ENCODE data around the gene HOXD3. TPM values are rescaled to one million over a fixed set of nuclear protein-coding genes. Genes with fewer than 3 reads are reported as not detected.

The HOXD3 gene
- total RNA-seq, 4 donors from 2014 or later, result 0.56 to 3.1 (median 1.7) TPM; not detected in 1

DNA sequence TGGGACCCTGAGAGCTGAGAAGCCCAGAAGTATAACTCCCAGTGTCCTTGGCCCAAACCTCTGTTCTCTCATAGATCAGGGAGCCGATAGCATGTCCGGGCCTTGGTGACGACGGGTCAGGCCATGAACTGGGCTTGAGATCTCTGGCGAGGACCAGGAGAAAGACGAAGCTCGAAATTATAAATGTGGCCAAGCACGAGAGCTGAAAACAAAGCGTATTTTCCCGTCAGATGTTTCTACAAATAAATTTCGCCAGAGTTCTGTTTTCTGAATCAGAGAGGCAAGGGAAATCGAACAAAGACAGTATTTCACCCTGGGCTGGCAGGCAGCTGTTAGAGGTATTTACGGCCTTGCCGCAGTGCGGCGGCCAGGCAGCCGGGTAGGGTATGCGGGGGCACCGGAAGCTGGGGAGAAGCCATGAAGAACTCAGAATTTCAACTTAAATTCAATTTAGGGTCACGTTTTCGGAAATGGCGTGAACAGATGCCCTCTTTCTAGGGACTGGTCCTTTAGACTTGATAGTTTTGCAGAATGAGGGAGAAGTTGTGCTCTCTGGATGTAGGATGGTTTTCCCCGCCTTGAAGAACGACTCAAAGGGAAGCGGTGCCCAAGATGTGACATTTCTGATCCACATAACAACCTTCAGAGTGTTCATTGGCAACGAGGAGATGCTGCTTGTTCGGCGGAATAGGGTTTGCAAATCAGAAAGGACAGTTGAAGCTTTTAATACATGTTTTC is 18.0 kb upstream of the HOXD3 start:
- intact Hi-C loops (cut with DNase I; ENCODE audit: low total_unique reads), result loop anchor here (5.0 kb wide), 2 partner anchors 413 to 498 kb away; no protein-coding TSS in a partner anchor
- 33 to 36% methylated on average over 28 of the region's 28 CpGs for WGBS, 2 donors
- no peak overlapping the region for H3K4me3 ChIP-seq (ENCODE audit: low read depth, poor library complexity, severe bottlenecking)
- no peak for TF ChIP-seq POLR2A (IDR thresholded peaks at IDR 0.05)
- TF ChIP-seq, protein P1, sequence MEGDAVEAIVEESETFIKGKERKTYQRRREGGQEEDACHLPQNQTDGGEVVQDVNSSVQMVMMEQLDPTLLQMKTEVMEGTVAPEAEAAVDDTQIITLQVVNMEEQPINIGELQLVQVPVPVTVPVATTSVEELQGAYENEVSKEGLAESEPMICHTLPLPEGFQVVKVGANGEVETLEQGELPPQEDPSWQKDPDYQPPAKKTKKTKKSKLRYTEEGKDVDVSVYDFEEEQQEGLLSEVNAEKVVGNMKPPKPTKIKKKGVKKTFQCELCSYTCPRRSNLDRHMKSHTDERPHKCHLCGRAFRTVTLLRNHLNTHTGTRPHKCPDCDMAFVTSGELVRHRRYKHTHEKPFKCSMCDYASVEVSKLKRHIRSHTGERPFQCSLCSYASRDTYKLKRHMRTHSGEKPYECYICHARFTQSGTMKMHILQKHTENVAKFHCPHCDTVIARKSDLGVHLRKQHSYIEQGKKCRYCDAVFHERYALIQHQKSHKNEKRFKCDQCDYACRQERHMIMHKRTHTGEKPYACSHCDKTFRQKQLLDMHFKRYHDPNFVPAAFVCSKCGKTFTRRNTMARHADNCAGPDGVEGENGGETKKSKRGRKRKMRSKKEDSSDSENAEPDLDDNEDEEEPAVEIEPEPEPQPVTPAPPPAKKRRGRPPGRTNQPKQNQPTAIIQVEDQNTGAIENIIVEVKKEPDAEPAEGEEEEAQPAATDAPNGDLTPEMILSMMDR (IDR thresholded peaks at IDR 0.05), result no peak
- DNase-seq (ENCODE audit: low spot score in 2 of 2), result no peak

DNA sequence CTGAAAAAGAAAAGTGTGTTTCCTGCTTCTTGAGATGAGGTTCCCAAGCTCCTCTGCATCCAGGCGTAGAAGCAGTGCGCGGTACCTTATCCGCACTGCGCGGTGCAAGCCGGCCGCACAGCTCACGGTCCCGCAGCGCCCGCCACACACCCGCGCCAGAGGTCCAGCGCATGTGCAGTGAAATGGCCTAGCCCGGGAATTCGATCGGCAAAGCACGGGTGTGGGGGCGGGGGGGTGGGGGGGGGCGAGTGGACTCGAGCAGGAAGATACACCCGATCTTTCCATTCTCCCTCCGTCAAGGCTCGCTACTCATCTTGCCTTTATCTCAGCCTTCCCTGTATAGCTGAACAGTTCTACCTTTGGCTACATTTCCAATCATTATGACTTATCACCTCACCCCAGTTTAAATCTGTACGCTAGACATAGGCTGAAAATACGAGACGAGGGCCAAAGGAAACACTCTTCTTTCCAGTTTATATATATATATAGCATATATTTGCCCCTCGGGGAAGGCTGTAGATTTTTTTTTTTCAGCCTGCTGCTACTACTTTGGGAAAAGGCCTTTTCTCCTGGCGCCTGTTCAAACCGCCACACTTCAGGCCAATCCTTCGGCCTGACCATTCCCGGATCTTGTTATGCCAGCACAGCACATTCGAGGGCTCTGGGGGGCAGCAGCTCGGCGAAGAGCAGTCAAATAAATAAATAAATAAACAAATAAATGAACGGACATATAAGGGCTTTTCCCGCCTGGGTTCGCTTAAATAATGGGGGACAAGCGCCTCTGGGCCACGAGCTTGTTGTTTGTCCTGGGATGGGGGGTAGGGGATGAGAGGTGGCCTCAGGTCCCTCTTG is 17.2 kb upstream of the HOXD3 start:
- no peak for DNase-seq (ENCODE audit: low spot score in 2 of 2)
- 12 to 19% methylated on average over 41 of the region's 41 CpGs for WGBS, 2 donors

DNA sequence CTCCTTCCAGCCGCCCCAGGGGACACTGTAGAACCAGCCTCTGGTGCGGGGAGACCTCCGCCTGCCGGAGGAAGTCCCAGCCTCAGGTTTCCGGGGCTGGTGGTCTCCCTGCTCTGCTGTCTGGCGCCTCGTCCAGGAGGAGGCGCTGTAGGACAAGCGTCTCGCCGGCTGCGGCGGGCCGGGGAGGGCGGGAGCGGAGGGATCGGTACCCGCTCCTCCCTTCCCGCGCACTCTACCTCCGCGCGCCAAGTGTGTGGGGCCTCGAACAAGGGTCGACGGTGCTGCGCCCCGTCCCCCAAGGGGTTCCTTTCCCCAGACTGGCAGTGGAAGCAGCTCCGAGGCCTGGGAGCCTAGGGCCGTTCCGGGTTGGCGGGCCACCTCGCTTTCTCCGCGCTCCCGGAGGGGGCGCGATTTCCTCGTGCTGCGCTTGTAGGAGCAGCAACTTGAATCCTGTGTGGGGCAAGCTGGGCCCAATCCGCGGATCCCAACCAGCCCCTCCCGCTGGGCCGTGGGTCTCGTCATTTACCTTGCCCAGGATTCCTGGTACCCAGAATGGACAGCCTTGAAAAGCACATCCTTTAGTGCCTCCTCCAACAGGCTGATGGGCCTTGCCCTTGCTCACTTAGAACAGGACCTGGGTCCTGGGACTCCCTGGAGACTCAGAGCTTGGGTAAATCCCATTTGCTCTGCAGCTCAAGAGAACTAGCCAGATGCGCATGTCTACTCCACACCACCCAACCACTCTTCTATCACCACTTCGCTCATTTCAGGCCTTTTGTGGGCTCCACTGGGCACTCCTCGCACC is 16.4 kb upstream of the HOXD3 start:
- WGBS, 2 donors, result 12% methylated on average over 27 of the region's 48 CpGs

More for the DNA sequence above, 17.2 kb upstream of the HOXD3 start:
- TF ChIP-seq, protein P1 (IDR thresholded peaks at IDR 0.05), result no peak
- no peak for TF ChIP-seq POLR2A (IDR thresholded peaks at IDR 0.05)
- intact Hi-C loops (cut with DNase I; ENCODE audit: low total_unique reads), result loop anchor here (5.0 kb wide), 2 partner anchors 412 to 497 kb away; no protein-coding TSS in a partner anchor
- no peak overlapping the region for H3K4me3 ChIP-seq (ENCODE audit: low read depth, poor library complexity, severe bottlenecking)

DNA sequence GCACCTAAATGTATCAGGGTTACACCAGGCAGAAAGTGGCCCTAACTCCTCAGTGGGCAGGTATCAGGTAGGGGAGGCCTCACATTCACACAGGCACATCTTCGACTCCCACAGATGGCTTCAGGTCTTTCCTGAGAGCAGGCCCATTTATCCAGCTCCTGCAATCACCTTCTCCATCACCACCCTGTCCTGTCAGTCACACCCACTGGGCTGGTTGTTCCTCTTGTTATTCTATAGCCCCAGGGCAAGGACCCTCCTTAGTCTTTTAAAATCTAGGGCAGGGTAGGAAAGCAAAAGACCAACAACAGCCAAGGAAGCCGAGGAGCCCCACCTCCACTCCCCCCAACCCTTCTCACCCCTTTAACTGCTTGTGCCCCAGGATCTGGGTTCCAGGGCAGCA is 14.8 kb upstream of the HOXD3 start:
- intact Hi-C loops (cut with DNase I; ENCODE audit: low total_unique reads), result no loop called here
- H3K4me3 ChIP-seq (ENCODE audit: low read depth, poor library complexity, severe bottlenecking), result no peak overlapping the region
- TF ChIP-seq POLR2A (IDR thresholded peaks at IDR 0.05), result no peak
- TF ChIP-seq, protein P1 (IDR thresholded peaks at IDR 0.05), result no peak
- 89 to 96% methylated on average over 2 of the region's 2 CpGs for WGBS, 2 donors
- DNase-seq (ENCODE audit: low spot score in 2 of 2), result no peak

More for the DNA sequence above, 16.4 kb upstream of the HOXD3 start:
- peak overlapping the region; percentile 11 for H3K4me3 ChIP-seq (ENCODE audit: low read depth, poor library complexity, severe bottlenecking)
- peak in 1 of 2 donors; percentile 95 for DNase-seq (ENCODE audit: low spot score in 2 of 2)
- intact Hi-C loops (cut with DNase I; ENCODE audit: low total_unique reads), result no loop called here
- TF ChIP-seq, protein P1 (IDR thresholded peaks at IDR 0.05), result peak in 1 of 3 donors; percentile 64
- no peak for TF ChIP-seq POLR2A (IDR thresholded peaks at IDR 0.05)

Measured in lower leg skin (tissue), 4 donors.